Left ventricle myocardium inferior (tissue), 1 donor: ENCODE measurements around the gene IPMK. TPM values are rescaled to one million over a fixed set of nuclear protein-coding genes. Genes with fewer than 3 reads are reported as not detected.

ENCODE experiments used
- DNase-seq: peaks from one replicate; pipeline ENCODE4 v3.0.0-alpha.2; 2020
- H3K27ac ChIP-seq: fragments of 200-600 bp; replicated peaks from 2 replicates; pipeline ENCODE4 v1.8.0; 2021
- H3K27me3 ChIP-seq: fragments of 200-600 bp; 2 replicates; pipeline ENCODE4 v1.8.0; 2021; ENCODE audit warnings: low read depth
- H3K36me3 ChIP-seq: fragments of 200-600 bp; 2 replicates; pipeline ENCODE4 v1.8.0; 2021
- H3K4me1 ChIP-seq: fragments of 200-600 bp; 2 replicates; pipeline ENCODE4 v1.8.0; 2021
- H3K4me3 ChIP-seq: fragments of 200-600 bp; 2 replicates; pipeline ENCODE4 v1.8.0; 2021; ENCODE audit warnings: mild to moderate bottlenecking, moderate library complexity
- H3K9me3 ChIP-seq: fragments of 200-600 bp; replicated peaks from 2 replicates; pipeline ENCODE4 v1.8.0; 2021
- CTCF ChIP-seq: fragments of 200-600 bp; IDR thresholded peaks from 2 replicates; pipeline ENCODE4 v1.8.0; 2021; ENCODE audit warnings: antibody characterized with exemption, mild to moderate bottlenecking, borderline replicate concordance
- intact Hi-C: fragments of 100-400 bp; cut with micrococcal nuclease; formaldehyde crosslinking; loops from one replicate; pipeline ENCODE4 v1.11.0; 2022
- total RNA-seq: library from RNA; stranded (reverse); fragmentation: NEBNext Ultra II Directional; extraction: Animal tissue kit (Norgen Biotek cat#: 25700); gene quantifications from one replicate; pipeline ENCODE4 v1.2.1, GENCODE V29; 2021
- donor health status: DM: no; HTN: yes; CAD: no; lungs with severe emphysema.

The IPMK gene
- total RNA-seq, 1 donor from 2014 or later = 2.3 TPM

GRCh38 chr10:58210160-58210559 lies 57.5 kb downstream of the IPMK start:
- intact Hi-C loops = no loop called here
- no peaks in the 10 kb centered on the region for H3K9me3 ChIP-seq

GRCh38 chr10:58209669-58210068 lies 58.0 kb downstream of the IPMK start:
- H3K36me3 ChIP-seq = peaks cover 18% of the 10 kb centered on the region
- no peak overlapping the region for H3K4me3 ChIP-seq
- peaks cover 3% of the 10 kb centered on the region for H3K4me1 ChIP-seq
- H3K9me3 ChIP-seq = no peaks in the 10 kb centered on the region
- intact Hi-C loops = loop anchor here (10.0 kb wide), 1 partner anchor 175 kb away; the partner anchor contains the start of gene TFAM
- H3K27me3 ChIP-seq = no peaks in the 10 kb centered on the region
- no peak overlapping the region for H3K27ac ChIP-seq
- no peak for TF ChIP-seq CTCF
- DNase-seq = peak; percentile 51

More at GRCh38 chr10:58210160-58210559, 57.5 kb downstream of the IPMK start:
- Histone ChIP-seq H3K27ac (no peak overlapping the region), H3K36me3 (peaks cover 18% of the 10 kb centered on the region), H3K27me3 (no peaks in the 10 kb centered on the region), H3K4me3 (no peak overlapping the region), H3K4me1 (peaks cover 3% of the 10 kb centered on the region)
- TF ChIP-seq CTCF = no peak
- no peak for DNase-seq

- no peak for DNase-seq
- intact Hi-C loops = loop anchor here (10.0 kb wide), 1 partner anchor 179 kb away; the partner anchor contains the start of gene TFAM
These were observed 61.4 kb downstream of the IPMK start for GRCh38 chr10:58206251-58206650.

GRCh38 chr10:58201704-58202103 lies 66.0 kb downstream of the IPMK start:
- Histone ChIP-seq H3K9me3 (no peaks in the 10 kb centered on the region), H3K4me1 (no peaks in the 10 kb centered on the region), H3K27ac (no peak overlapping the region), H3K36me3 (peaks cover 22% of the 10 kb centered on the region), H3K27me3 (no peaks in the 10 kb centered on the region), H3K4me3 (no peak overlapping the region)
- TF ChIP-seq CTCF = no peak
- no peak for DNase-seq
- intact Hi-C loops = loop anchor here (10.0 kb wide), 1 partner anchor 183 kb away; the partner anchor contains the start of gene TFAM

More at GRCh38 chr10:58206251-58206650, 61.4 kb downstream of the IPMK start:
- Histone ChIP-seq H3K4me3 (no peak overlapping the region), H3K36me3 (peaks cover 17% of the 10 kb centered on the region), H3K27me3 (no peaks in the 10 kb centered on the region), H3K27ac (no peak overlapping the region), H3K4me1 (peaks cover 3% of the 10 kb centered on the region), H3K9me3 (no peaks in the 10 kb centered on the region)
- no peak for TF ChIP-seq CTCF

- Histone ChIP-seq H3K4me1 (no peaks in the 10 kb centered on the region), H3K36me3 (peaks cover 1% of the 10 kb centered on the region), H3K27me3 (peaks cover 5% of the 10 kb centered on the region), H3K4me3 (no peak overlapping the region), H3K9me3 (no peaks in the 10 kb centered on the region), H3K27ac (no peak overlapping the region)
- no peak for DNase-seq
- TF ChIP-seq CTCF = no peak
- intact Hi-C loops = no loop called here
These were observed 78.4 kb downstream of the IPMK start for GRCh38 chr10:58189269-58189668.
